HepG2 (cell line): ENCODE data around the gene HIGD1A. TPM values are rescaled to one million over a fixed set of nuclear protein-coding genes. Genes with fewer than 3 reads are reported as not detected.

Experiments
- DBP ChIP-seq: sonication (generic); formaldehyde crosslinking; IDR thresholded peaks from 2 replicates; pipeline ENCODE4 v1.4.0; 2020; ENCODE audit warnings: missing genetic modification reagents; ENCODE audit errors: not compliant biosample characterization
- ESRRA ChIP-seq: sonication (generic); formaldehyde crosslinking; IDR thresholded peaks from 2 replicates; pipeline ENCODE4 v1.5.1; 2020; ENCODE audit warnings: mild to moderate bottlenecking, low read depth, missing genetic modification reagents
- HMG20A ChIP-seq: IDR thresholded peaks from 2 replicates; pipeline ENCODE4 v1.6.1; 2016; ENCODE audit warnings: borderline replicate concordance
- NFRKB ChIP-seq: fragments of 450-650 bp; IDR thresholded peaks from 2 replicates; pipeline ENCODE4 v1.6.1; 2017
- NR1H2 ChIP-seq: sonication (generic); formaldehyde crosslinking; IDR thresholded peaks from 2 replicates; pipeline ENCODE4 v1.8.1; 2022; ENCODE audit warnings: low read depth, missing genetic modification reagents, borderline replicate concordance
- PBX2 ChIP-seq: IDR thresholded peaks from 2 replicates; pipeline ENCODE4 v1.6.1; 2016; ENCODE audit warnings: control low read depth
- PHF20 ChIP-seq: sonication (generic); formaldehyde crosslinking; IDR thresholded peaks from 2 replicates; pipeline ENCODE4 v1.5.0; 2020; ENCODE audit warnings: mild to moderate bottlenecking, missing genetic modification reagents
- SAFB2 ChIP-seq: sonication (generic); formaldehyde crosslinking; IDR thresholded peaks from 2 replicates; pipeline ENCODE4 v1.5.1; 2020; ENCODE audit warnings: missing genetic modification reagents, low read depth, mild to moderate bottlenecking, borderline replicate concordance
- SNAPC4 ChIP-seq: sonication (generic); formaldehyde crosslinking; IDR thresholded peaks from 2 replicates; pipeline ENCODE4 v1.4.0; 2020; ENCODE audit warnings: mild to moderate bottlenecking, missing genetic modification reagents
- ZNF407 ChIP-seq: sonication (generic); formaldehyde crosslinking; IDR thresholded peaks from one replicate; pipeline ENCODE4 v1.5.1; 2020; ENCODE audit warnings: mild to moderate bottlenecking, missing genetic modification reagents; ENCODE audit errors: not compliant biosample characterization
- ZNF614 ChIP-seq: IDR thresholded peaks from 2 replicates; pipeline ENCODE4 v1.6.1; 2018; ENCODE audit warnings: missing biosample characterization, missing genetic modification reagents, inconsistent platforms, borderline replicate concordance
- ZNF850 ChIP-seq: sonication (generic); formaldehyde crosslinking; conservative IDR thresholded peaks from 2 replicates; pipeline ENCODE4 v1.9.0; 2021; ENCODE audit warnings: mild to moderate bottlenecking, missing genetic modification reagents
- ZSCAN30 ChIP-seq: sonication (generic); formaldehyde crosslinking; IDR thresholded peaks from 2 replicates; pipeline ENCODE4 v1.5.0; 2020; ENCODE audit warnings: mild to moderate bottlenecking, missing genetic modification reagents
- polyA plus RNA-seq, 8 experiments: library from polyadenylated mRNA; depleted of rRNA in 3 of 8; stranded (reverse) in 7 of 8; unstranded in 1 of 8; fragments of >200 nt; fragmentation: Illumina TruSeq in 4 of 8; extraction: Trizol in 4 of 8; gene quantifications; 2 replicates each; pipeline versions ENCODE4 v1.2.1 to v1.2.3, GENCODE V29; 2011 to 2016; ENCODE audit warnings: low read depth in 4 of 8, missing spikeins in 1 of 8, mixed read lengths in 1 of 8; ENCODE audit not compliant: insufficient read depth in 1 of 8
- total RNA-seq, 5 experiments: library from RNA; depleted of rRNA; stranded (reverse); fragments of >200 nt; fragmentation: Illumina TruSeq; extraction: Trizol; gene quantifications; 2 replicates each; pipeline ENCODE4 v1.2.3, GENCODE V29; 2016; ENCODE audit warnings: low read depth in 1 of 5

Gene HIGD1A
- total and polyA plus RNA-seq, 2 of the 13 experiments (the other 11 are each of a cell fraction or from before 2014, with no cell fraction given) = 222 to 253 TPM

GRCh38 chr3:42755681-42756578, 48.4 kb downstream of the HIGD1A start (continued):
- TF ChIP-seq DBP (no peak), SAFB2 (CRISPR knock-in tag) (no peak), PBX2 (no peak), NR1H2 (CRISPR knock-in tag) (no peak), ZNF850 (CRISPR knock-in tag) (no peak), PHF20 (CRISPR knock-in tag) (no peak), SNAPC4 (no peak), ESRRA (CRISPR knock-in tag) (peak; percentile 83), ZSCAN30 (CRISPR knock-in tag) (no peak), HMG20A (peak; percentile 74), NFRKB (no peak), ZNF407 (CRISPR knock-in tag) (no peak), ZNF614 (CRISPR knock-in tag) (peak; percentile 30; the same call in 1 of the 2 replicates)
